GM19438 (cell line): ENCODE results near the gene CDC14A.

ENCODE experiments used
- ATAC-seq: cut with Tn5 transposase; IDR thresholded peaks from one replicate; pipeline ENCODE4 v1.9.1; 2021; ENCODE audit warnings: low read depth; ENCODE audit not compliant: unreplicated experiment

Gene CDC14A

DNA sequence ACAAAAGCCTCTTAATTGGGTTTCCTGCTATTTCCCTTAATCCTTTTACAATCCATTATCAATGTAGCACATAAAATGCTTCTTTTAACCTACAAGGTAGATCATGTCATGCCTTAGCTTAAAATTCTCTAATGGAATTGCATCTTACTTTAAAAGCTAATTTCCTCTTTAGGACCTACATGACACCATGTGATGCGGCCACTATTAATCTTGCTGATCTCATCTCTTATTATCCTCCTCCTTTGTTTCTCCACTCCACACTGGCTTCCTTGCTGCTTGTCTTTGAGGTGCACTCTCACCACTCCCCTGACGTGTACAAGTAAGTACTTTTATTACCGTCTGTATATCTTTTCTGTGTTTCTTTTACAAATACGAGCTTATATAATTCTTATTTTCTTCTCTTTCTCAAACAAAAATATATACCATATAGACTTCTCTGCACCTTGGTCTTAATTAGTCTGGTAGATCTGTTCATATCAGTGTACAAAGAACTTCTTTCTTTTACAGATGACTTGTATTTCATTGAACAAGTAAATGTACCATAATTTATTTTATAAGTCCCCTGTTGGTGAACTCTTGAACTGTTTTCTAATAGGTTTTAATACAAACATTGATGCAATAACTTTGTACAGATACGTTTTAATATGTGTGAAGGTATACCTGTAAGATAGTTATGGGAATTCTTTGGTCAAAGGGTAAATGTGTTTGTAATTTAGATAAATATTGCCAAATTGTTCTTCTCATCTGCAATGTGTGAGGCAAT, 213.8 kb downstream of the CDC14A start:
- ATAC-seq: no peak

DNA sequence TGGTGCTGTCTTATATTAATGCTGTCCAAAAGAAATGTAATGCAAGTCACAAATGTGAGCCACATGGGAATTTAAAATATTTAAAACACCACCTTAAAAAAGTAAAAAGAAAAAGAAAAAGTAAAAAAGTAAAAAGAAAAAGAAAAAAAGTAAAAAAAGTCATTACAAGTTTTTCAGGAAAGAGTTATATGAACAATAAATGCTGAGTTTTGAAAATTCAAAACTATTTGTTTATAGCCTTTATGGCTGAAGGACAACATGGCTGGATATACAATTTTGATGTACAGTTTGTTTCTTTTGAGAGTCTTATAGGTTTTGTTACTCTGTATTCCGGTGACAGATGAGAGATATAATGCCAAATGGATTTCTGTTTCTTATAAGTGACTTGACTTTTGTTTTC, 214.8 kb downstream of the CDC14A start:
- no peak for ATAC-seq
